ENCODE data around the gene CCDC68. TPM values are rescaled to one million over a fixed set of nuclear protein-coding genes. Genes with fewer than 3 reads are reported as not detected.

Gene CCDC68
- total RNA-seq, 2 donors from 2014 or later = not detected

DNA sequence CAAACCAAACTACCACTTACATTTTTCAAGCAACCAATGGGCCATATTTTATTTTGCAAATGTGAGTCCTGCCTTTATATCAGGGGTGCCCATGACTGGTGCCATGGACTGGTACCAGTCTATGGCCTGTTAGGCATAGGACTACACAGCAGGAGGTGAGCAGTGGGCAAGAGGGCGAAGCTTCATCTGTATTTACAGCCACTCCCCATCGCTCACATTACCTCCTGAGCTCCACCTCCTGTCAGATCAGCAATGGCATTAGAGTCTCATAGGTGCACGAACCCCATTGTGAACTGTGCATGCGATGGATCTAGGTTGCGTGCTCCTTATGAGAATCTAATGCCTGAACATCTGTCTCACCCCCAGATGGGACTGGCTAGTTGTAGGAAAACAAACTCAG lies 53.6 kb downstream of the CCDC68 start:
- peaks cover 0 to 3% of the 10 kb centered on the region in 2 donors for H3K9me3 Mint-ChIP-seq
- no peak for ATAC-seq
- H3K36me3 Mint-ChIP-seq = no peaks in the 10 kb centered on the region
- no peak overlapping the region for H3K27ac Mint-ChIP-seq
- no peak for DNase-seq (ENCODE audit: low spot score in 2 of 2)

- Mint-ChIP-seq H3K36me3 (no peaks in the 10 kb centered on the region), H3K27ac (no peak overlapping the region), H3K9me3 (peaks cover 0 to 3% of the 10 kb centered on the region in 2 donors)
- no peak for ATAC-seq
- DNase-seq (ENCODE audit: low spot score in 2 of 2) = no peak
Observed at GRCh38 chr18:54904581-54904980, 54.7 kb downstream of the CCDC68 start.

DNA sequence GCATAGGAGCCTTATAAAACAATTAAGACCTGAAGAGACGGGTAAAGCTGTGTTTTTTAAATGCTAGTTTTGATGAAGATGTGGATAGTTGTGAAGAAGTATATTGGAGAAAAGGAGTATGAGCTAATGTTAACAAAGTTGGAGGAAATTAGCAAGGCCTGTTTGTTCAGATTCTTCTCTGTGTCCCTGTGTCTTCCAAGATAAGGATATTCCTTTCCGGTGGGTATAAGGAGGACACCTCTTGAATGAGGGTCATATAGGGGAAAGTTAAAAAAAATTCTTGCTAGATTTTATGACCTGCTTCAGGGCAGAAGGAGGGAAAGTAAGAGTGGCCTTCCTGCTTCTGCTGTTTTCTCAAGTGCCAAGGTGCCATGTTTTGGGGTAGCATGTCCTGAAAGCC lies 59.0 kb downstream of the CCDC68 start:
- no peak for DNase-seq (ENCODE audit: low spot score in 2 of 2)
- peaks cover 0 to 3% of the 10 kb centered on the region in 2 donors for H3K9me3 Mint-ChIP-seq
- ATAC-seq = no peak

DNA sequence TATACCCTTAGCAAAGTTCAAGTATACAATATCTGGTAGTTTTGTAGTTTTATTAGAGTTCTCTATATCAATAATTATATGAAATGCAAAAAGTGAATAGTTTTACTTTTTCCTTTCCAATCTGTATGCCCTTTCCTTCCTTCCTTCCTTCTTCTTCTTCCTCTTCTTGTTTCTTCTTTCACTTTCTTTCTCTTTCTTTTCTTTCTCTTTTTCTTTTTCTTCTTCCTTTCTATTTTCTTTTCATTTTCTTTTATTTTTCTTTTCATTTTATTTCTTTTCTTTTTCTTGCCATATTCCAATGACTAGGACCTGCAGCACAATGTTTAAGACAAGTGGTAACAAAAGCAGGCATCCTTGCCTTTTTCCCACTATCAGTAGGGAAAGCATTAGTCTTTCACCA lies 59.8 kb downstream of the CCDC68 start:
- H3K9me3 Mint-ChIP-seq = peaks cover 0 to 3% of the 10 kb centered on the region in 2 donors
- ATAC-seq (no peak), DNase-seq (ENCODE audit: low spot score in 2 of 2) (no peak)
- H3K36me3 Mint-ChIP-seq = no peaks in the 10 kb centered on the region
- no peak overlapping the region for H3K27ac Mint-ChIP-seq

More for the DNA sequence above, 59.0 kb downstream of the CCDC68 start:
- Mint-ChIP-seq H3K36me3 (no peaks in the 10 kb centered on the region), H3K27ac (no peak overlapping the region)

DNA sequence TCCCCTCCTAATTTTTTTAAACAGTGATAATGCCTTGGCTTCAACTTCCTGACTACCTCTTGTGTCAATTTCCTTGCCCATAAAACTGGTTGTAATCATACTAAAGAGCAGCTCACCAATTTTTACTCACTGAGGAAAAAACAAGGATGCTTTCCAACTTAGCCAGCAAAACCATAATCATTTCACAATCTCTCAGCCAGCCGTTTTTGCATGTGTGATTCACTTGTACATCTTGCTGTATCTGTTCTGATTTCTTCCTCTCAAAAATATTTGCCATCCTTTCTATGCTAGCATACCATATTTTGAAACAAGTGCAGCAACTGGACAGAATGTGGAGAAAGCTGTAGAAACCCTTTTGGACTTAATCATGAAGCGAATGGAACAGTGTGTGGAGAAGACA lies 70.3 kb downstream of the CCDC68 start:
- DNase-seq (ENCODE audit: low spot score in 2 of 2) (no peak), ATAC-seq (no peak)
- H3K36me3 Mint-ChIP-seq = peaks cover 0 to 8% of the 10 kb centered on the region in 2 donors
- H3K27ac Mint-ChIP-seq = no peak overlapping the region
- no peaks in the 10 kb centered on the region for H3K9me3 Mint-ChIP-seq

DNA sequence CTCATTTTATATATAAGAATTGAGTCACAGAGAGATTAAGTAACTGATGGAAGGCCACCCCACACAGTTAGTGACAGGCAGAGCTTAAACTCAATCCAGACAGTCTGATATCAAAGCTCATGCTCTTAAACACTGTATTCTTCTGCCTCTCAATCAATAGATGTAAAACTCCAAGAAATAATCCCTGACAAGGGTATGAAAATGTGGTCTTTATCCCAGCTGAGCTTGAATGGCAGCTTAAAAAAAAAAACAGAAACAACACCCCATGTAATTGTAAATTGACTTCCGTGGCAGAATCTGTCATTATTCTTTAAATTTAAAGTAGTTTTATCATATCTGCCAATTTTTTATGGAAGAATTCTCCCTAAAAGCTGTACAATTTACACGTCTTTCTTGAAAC lies 70.9 kb downstream of the CCDC68 start:
- Mint-ChIP-seq H3K36me3 (peaks cover 0 to 12% of the 10 kb centered on the region in 2 donors), H3K27ac (no peak overlapping the region), H3K9me3 (no peaks in the 10 kb centered on the region)
- DNase-seq (ENCODE audit: low spot score in 2 of 2) (no peak), ATAC-seq (no peak)

- no peak for ATAC-seq
- Mint-ChIP-seq H3K27ac (no peak overlapping the region), H3K36me3 (peaks cover 0 to 28% of the 10 kb centered on the region in 2 donors), H3K9me3 (peaks cover 0 to 4% of the 10 kb centered on the region in 2 donors)
- DNase-seq (ENCODE audit: low spot score in 2 of 2) = no peak
Observed at GRCh38 chr18:54883816-54884604, 75.3 kb downstream of the CCDC68 start.

DNA sequence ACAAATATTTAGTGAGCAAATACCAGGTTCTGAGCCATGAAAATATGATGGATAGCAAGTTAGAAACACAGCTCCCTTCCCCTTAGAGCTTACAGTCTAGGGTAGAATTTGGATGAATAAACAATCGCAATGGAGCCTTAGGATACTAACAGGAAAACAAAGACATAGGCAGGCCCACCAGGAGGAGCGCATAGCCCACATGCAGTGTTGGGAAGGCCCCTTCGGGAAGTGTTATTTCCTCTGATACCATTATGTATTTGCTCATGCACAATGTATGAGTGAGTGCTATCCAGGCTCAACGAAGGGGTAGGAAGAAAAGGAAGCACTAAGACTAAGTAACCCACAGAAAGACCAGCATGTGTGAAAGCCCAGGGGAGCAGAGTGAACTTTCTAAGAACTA lies 76.9 kb downstream of the CCDC68 start:
- Mint-ChIP-seq H3K36me3 (peaks cover 0 to 25% of the 10 kb centered on the region in 2 donors), H3K27ac (no peak overlapping the region), H3K9me3 (peaks cover 0 to 4% of the 10 kb centered on the region in 2 donors)
- ATAC-seq = no peak
- no peak for DNase-seq (ENCODE audit: low spot score in 2 of 2)

- DNase-seq (ENCODE audit: low spot score in 2 of 2) (no peak), ATAC-seq (no peak)
- Mint-ChIP-seq H3K27ac (no peak overlapping the region), H3K9me3 (peaks cover 0 to 4% of the 10 kb centered on the region in 2 donors), H3K36me3 (peaks cover 0 to 25% of the 10 kb centered on the region in 2 donors)
Observed at GRCh38 chr18:54881229-54881768, 78.0 kb downstream of the CCDC68 start.

DNA sequence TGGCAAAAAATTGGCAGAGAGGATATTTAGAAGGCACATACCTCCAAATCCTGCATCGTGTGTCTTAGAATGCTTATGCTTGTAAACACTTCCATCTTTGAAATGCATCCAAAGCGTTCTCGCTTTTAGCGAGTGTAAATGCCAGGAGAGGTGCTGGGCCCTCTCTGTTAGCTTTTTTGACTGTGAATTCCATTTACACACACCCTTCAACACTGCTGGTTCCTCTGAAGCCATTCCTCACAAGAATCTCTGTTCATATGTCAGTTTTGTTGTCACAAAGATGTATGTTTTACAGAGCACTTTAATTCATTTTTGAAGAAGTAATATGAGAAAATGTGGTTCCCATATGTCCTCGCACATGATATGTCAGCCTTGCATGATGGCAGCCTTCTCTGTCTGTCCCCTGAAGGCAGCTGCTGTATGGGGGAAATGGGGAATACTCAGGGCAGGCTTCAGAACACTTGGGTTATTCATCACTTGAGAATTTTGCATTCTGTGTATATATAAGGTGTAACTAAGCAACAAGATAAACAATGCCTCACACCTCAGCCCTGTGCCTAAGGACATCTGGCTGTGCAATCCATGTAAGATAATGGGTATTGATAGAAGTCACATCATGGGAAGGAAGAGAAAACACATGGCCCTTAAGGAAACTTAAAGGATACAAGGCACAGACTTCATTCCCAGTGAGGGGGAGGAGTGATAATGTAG lies 78.7 kb downstream of the CCDC68 start:
- Mint-ChIP-seq H3K36me3 (peaks cover 0 to 25% of the 10 kb centered on the region in 2 donors), H3K27ac (no peak overlapping the region), H3K9me3 (peaks cover 0 to 4% of the 10 kb centered on the region in 2 donors)
- no peak for DNase-seq (ENCODE audit: low spot score in 2 of 2)
- ATAC-seq = no peak

DNA sequence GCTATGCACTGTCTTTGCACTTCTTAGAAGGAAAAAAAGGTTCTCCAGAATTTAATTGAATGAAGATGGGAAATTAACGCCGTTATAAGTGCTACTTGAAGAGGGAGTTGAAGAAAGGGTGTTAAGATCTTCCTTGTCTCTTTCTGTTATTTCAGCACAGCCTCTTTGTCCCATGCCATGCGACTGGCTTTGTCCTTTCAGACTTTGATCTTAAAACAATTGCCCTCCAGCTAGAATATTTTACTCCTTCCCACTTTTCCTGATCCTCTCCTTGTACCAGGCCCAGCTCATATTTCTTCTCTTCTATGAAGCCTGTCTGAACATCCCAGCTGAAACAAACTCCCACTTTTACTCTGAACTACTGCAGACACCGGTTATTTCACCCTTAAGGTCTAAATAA lies 79.6 kb downstream of the CCDC68 start:
- Mint-ChIP-seq H3K27ac (no peak overlapping the region), H3K9me3 (peaks cover 0 to 4% of the 10 kb centered on the region in 2 donors), H3K36me3 (peaks cover 0 to 25% of the 10 kb centered on the region in 2 donors)
- ATAC-seq = no peak
- DNase-seq (ENCODE audit: low spot score in 2 of 2) = no peak

- Mint-ChIP-seq H3K36me3 (peaks cover 0 to 21% of the 10 kb centered on the region in 2 donors), H3K27ac (no peak overlapping the region), H3K9me3 (peaks cover 0 to 4% of the 10 kb centered on the region in 2 donors)
- DNase-seq (ENCODE audit: low spot score in 2 of 2) = no peak
- no peak for ATAC-seq
Observed at GRCh38 chr18:54878659-54879358, 80.5 kb downstream of the CCDC68 start.

DNA sequence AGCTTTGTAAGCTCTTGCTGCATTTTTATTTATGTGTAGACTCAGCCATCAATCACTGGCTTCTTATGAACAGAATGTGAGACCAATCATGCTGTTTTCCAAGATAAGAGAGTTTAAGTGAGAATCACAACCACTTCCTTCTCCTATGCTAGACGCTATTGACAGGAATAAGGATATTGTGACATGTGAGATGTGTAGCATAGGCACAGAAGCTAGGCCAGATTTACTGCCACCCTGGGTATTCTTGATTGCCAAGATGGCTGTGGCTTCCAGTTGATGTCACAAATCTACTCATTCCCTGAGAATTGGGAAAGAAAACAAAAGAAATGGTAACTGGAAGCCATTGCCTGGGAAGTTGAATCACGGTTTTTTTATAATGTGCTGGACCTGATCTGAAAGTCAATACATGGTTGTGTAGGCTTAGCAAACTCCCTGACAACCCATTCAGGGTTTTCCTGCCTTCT lies 81.1 kb downstream of the CCDC68 start:
- ATAC-seq (no peak), DNase-seq (ENCODE audit: low spot score in 2 of 2) (no peak)
- peaks cover 0 to 18% of the 10 kb centered on the region in 2 donors for H3K36me3 Mint-ChIP-seq
- H3K9me3 Mint-ChIP-seq = peaks cover 0 to 4% of the 10 kb centered on the region in 2 donors
- no peak overlapping the region for H3K27ac Mint-ChIP-seq

DNA sequence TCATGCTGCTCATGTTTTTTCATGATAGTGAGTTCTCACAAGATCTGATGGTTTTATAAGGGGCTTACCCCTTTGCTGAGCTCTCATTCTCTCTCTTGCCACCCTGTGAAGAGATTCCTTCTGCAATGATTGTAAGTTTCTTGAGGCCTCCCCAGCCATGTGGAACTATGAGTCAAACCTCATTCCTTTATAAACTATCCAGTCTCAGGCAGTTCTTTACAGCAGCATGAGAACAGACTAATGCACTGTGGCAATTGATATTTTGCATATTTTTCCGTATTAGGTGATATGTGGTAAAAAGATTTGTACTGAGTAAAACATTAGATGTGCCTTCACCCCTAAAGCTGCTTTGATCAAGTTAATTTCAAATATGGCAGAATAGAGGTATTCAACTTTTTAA lies 82.2 kb downstream of the CCDC68 start:
- DNase-seq (ENCODE audit: low spot score in 2 of 2) (no peak), ATAC-seq (no peak)
- Mint-ChIP-seq H3K27ac (no peak overlapping the region), H3K9me3 (no peaks in the 10 kb centered on the region), H3K36me3 (peaks cover 0 to 10% of the 10 kb centered on the region in 2 donors)

- Mint-ChIP-seq H3K36me3 (peaks cover 0 to 4% of the 10 kb centered on the region in 2 donors), H3K27ac (no peak overlapping the region), H3K9me3 (no peaks in the 10 kb centered on the region)
- no peak for ATAC-seq
- no peak for DNase-seq (ENCODE audit: low spot score in 2 of 2)
Observed at GRCh38 chr18:54875063-54875462, 84.2 kb downstream of the CCDC68 start.

- H3K36me3 Mint-ChIP-seq = peaks cover 0 to 5% of the 10 kb centered on the region in 2 donors
- H3K27ac Mint-ChIP-seq = no peak overlapping the region
- ATAC-seq (no peak), DNase-seq (ENCODE audit: low spot score in 2 of 2) (no peak)
- H3K9me3 Mint-ChIP-seq = no peaks in the 10 kb centered on the region
Observed at GRCh38 chr18:54873884-54874255, 85.4 kb downstream of the CCDC68 start.

GRCh38 chr18:54872681-54873080 lies 86.6 kb downstream of the CCDC68 start:
- DNase-seq (ENCODE audit: low spot score in 2 of 2) (no peak), ATAC-seq (no peak)
- Mint-ChIP-seq H3K36me3 (peaks cover 0 to 5% of the 10 kb centered on the region in 2 donors), H3K27ac (no peak overlapping the region), H3K9me3 (no peaks in the 10 kb centered on the region)

Data from activated naive CD4-positive, alpha-beta T cell treated with anti-CD3 and anti-CD28 coated beads, Interleukin-2, amount 50 U/mL, for 72 hours (primary cell).